K562 (cell line): Measurements from ENCODE around the gene NCAM2. TPM values are rescaled to one million over a fixed set of nuclear protein-coding genes. Genes with fewer than 3 reads are reported as not detected.

Source experiments
- ATAC-seq: fragments of 200-7000 bp; cut with Tn5 transposase; 3 replicates; pipeline ENCODE4 v1.9.1; 2020; ENCODE audit warnings: moderate library complexity
- BruUV-seq: library from RNA; stranded (reverse); fragments of 400-500 nt; replicated peaks from 2 replicates; lab custom pipeline; 2021; lab: Mats Ljungman, UMichigan
- CTCF ChIA-PET: fragments of 300-600 bp; formaldehyde crosslinking; extraction: SDS; loops from one replicate; lab custom pipeline; 2021; ENCODE audit warnings: low intra/inter-chr PET ratio; lab: Yijun Ruan, JAX
- POLR2A ChIA-PET: fragments of 300-600, 350-650 bp; sonication (Branson Sonifier 250); formaldehyde crosslinking; extraction: SDS; loops from one replicate; lab custom pipeline; 2021; ENCODE audit warnings: antibody characterized with exemption, inconsistent platforms; lab: Yijun Ruan, JAX
- DNase-seq, 4 experiments: peaks; one replicate each; pipeline versions ENCODE4 v3.0.0 to v3.0.0-alpha.2; 2011 to 2018; ENCODE audit warnings: low spot score in 3 of 4, mixed read lengths in 3 of 4; ENCODE audit errors: extremely low read depth in 1 of 4
- FAIRE-seq: peaks from 2 replicates; lab custom pipeline; 2011; peaks lifted over from hg19 to GRCh38; lab: Jason Lieb, UNC
- H2AFZ ChIP-seq: 2 replicates; pipeline ENCODE4 v1.6.0; 2011; ENCODE audit warnings: low read depth, low read length, control low read depth, inconsistent platforms
- H3K27ac ChIP-seq: fragments of 200-600 bp; 3 replicates; pipeline ENCODE4 v1.8.0; 2011; ENCODE audit warnings: low read depth, mild to moderate bottlenecking, control low read depth, inconsistent platforms, low read length, moderate library complexity, mixed read lengths; ENCODE audit errors: extremely low read depth
- H3K27me3 ChIP-seq, 2 experiments: fragments of 300-600 bp in 1 of 2; 2 replicates in 1 of 2; 3 replicates in 1 of 2; pipeline versions ENCODE4 v1.6.0 to v1.8.0; 2011; ENCODE audit warnings: inconsistent platforms in 2 of 2, low read length in 2 of 2, mild to moderate bottlenecking in 1 of 2, mixed read lengths in 1 of 2, moderate library complexity in 1 of 2; ENCODE audit not compliant: control insufficient read depth in 2 of 2, insufficient read depth in 2 of 2
- H3K36me3 ChIP-seq: fragments of 300-600 bp; 3 replicates; pipeline ENCODE4 v1.8.0; 2011; ENCODE audit warnings: mild to moderate bottlenecking, low read length, inconsistent platforms; ENCODE audit not compliant: control insufficient read depth, insufficient read depth
- H3K4me1 ChIP-seq, 2 experiments: fragments of 200-600 bp in 1 of 2; replicated peaks in 1 of 2; 2 replicates in 1 of 2; 3 replicates in 1 of 2; pipeline versions ENCODE4 v1.5.1 to v1.8.0; 2011; ENCODE audit warnings: inconsistent platforms in 2 of 2, low read length in 2 of 2, mild to moderate bottlenecking in 1 of 2, mixed read lengths in 1 of 2, moderate library complexity in 1 of 2; ENCODE audit not compliant: control insufficient read depth in 2 of 2, insufficient read depth in 2 of 2
- H3K4me2 ChIP-seq: 2 replicates; pipeline ENCODE4 v1.6.1; 2011; ENCODE audit warnings: low read length, control low read depth, inconsistent platforms, mixed read lengths; ENCODE audit not compliant: insufficient read depth
- H3K4me3 ChIP-seq: fragments of 200-600 bp; sonication (generic), shearing (Covaris generic); 2 replicates; pipeline ENCODE4 v1.5.1; 2016; ENCODE audit warnings: control low read depth, inconsistent platforms
- H3K79me2 ChIP-seq: fragments of 200-600 bp; 3 replicates; pipeline ENCODE4 v1.8.0; 2011; ENCODE audit warnings: low read length, inconsistent platforms; ENCODE audit not compliant: control insufficient read depth, insufficient read depth
- H3K9ac ChIP-seq, 2 experiments: 2 replicates each; pipeline versions ENCODE4 v1.6.0 to v1.6.1; 2011; ENCODE audit warnings: low read depth in 2 of 2, low read length in 2 of 2, control low read depth in 1 of 2, inconsistent platforms in 1 of 2, mild to moderate bottlenecking in 1 of 2, mixed read lengths in 1 of 2; ENCODE audit not compliant: insufficient read depth in 1 of 2
- H3K9me1 ChIP-seq: one replicate; pipeline ENCODE4 v1.6.0; 2011; ENCODE audit warnings: inconsistent platforms, mild to moderate bottlenecking, low read length, moderate library complexity; ENCODE audit not compliant: control insufficient read depth, insufficient read depth
- H3K9me3 ChIP-seq: replicated peaks from 2 replicates; pipeline ENCODE4 v1.5.1; 2011; ENCODE audit warnings: low read depth, low read length, inconsistent platforms; ENCODE audit not compliant: control insufficient read depth, insufficient read depth
- H4K20me1 ChIP-seq: replicated peaks from 2 replicates; pipeline ENCODE4 v1.6.1; 2011; ENCODE audit warnings: low read length, inconsistent platforms, mixed read lengths; ENCODE audit not compliant: control insufficient read depth, insufficient read depth
- ATF2 ChIP-seq: sonication (generic); formaldehyde crosslinking; IDR thresholded peaks from 2 replicates; pipeline ENCODE4 v1.8.1; 2022; ENCODE audit warnings: missing genetic modification reagents
- ATF3 ChIP-seq, 2 experiments: fragments of 450-650 bp in 1 of 2; sonication (generic) in 1 of 2; formaldehyde crosslinking in 1 of 2; IDR thresholded peaks in 1 of 2; conservative IDR thresholded peaks in 1 of 2; 2 replicates each; pipeline versions ENCODE4 v1.6.1 to v1.8.1; 2016 to 2023; ENCODE audit warnings: mild to moderate bottlenecking in 2 of 2, moderate library complexity in 2 of 2, inconsistent platforms in 1 of 2, missing genetic modification reagents in 1 of 2
- CHD1 ChIP-seq: fragments of 200-600 bp; sonication (generic); IDR thresholded peaks from one replicate; pipeline ENCODE4 v1.6.1; 2012; ENCODE audit warnings: mild to moderate bottlenecking, moderate library complexity, low read length, inconsistent platforms
- EP400 ChIP-seq: fragments of 450-650 bp; IDR thresholded peaks from 2 replicates; pipeline ENCODE4 v1.6.1; 2017; ENCODE audit warnings: antibody characterized with exemption, mild to moderate bottlenecking, moderate library complexity
- ILF3 ChIP-seq: fragments of 450-650 bp; IDR thresholded peaks from 2 replicates; pipeline ENCODE4 v1.6.1; 2018; ENCODE audit warnings: antibody characterized with exemption, mild to moderate bottlenecking, moderate library complexity, borderline replicate concordance
- MNT ChIP-seq, 2 experiments: fragments of 450-650 bp; conservative IDR thresholded peaks; 2 replicates each; pipeline ENCODE4 v1.6.1; 2017; ENCODE audit warnings: mild to moderate bottlenecking in 2 of 2, moderate library complexity in 2 of 2
- MYC ChIP-seq, 2 experiments: fragments of 250-450 bp in 1 of 2; sonication (Bioruptor Pico) in 1 of 2; IDR thresholded peaks; 2 replicates each; pipeline versions ENCODE4 v1.5.1 to v1.6.1; 2012 to 2021; ENCODE audit warnings: low read depth in 2 of 2, borderline replicate concordance in 1 of 2, improper control_type of control experiment in 1 of 2, low read length in 1 of 2, mild to moderate bottlenecking in 1 of 2, moderate library complexity in 1 of 2
- NR4A1 ChIP-seq, 2 experiments: fragments of 250-450 bp in 1 of 2; fragments of 450-650 bp in 1 of 2; sonication (Bioruptor Pico) in 1 of 2; IDR thresholded peaks; 2 replicates each; pipeline versions ENCODE4 v1.4.0 to v1.6.1; 2016 to 2020; ENCODE audit warnings: mild to moderate bottlenecking in 2 of 2, missing compliant biosample characterization in 1 of 2, missing genetic modification characterization in 1 of 2, moderate library complexity in 1 of 2
- POLR2A ChIP-seq: fragments of 450-650 bp; conservative IDR thresholded peaks from 2 replicates; pipeline ENCODE4 v1.6.1; 2016
- RBBP5 ChIP-seq: fragments of 200-600 bp; sonication (generic); IDR thresholded peaks from 2 replicates; pipeline ENCODE4 v1.6.1; 2012; ENCODE audit warnings: borderline replicate concordance, mild to moderate bottlenecking, low read length, control low read depth, inconsistent platforms; ENCODE audit not compliant: insufficient read depth, poor library complexity, severe bottlenecking
- SMAD2 ChIP-seq: fragments of 150-350 bp; IDR thresholded peaks from 2 replicates; pipeline ENCODE4 v1.6.1; 2014; ENCODE audit warnings: low read depth, mild to moderate bottlenecking, low read length
- USF1 ChIP-seq: sonication (generic); formaldehyde crosslinking; IDR thresholded peaks from 2 replicates; pipeline ENCODE4 v1.9.0; 2022; ENCODE audit warnings: mild to moderate bottlenecking, missing genetic modification reagents
- ZNF395 ChIP-seq: fragments of 200-800 bp; sonication (Bioruptor generic); IDR thresholded peaks from 2 replicates; pipeline ENCODE4 v1.6.1; 2017; ENCODE audit warnings: missing genetic modification characterization, missing compliant biosample characterization
- in situ Hi-C: fragments of 300-500 bp; cut with MboI; formaldehyde crosslinking; loops from 4 replicates; pipeline ENCODE4 v1.15.0; 2018; ENCODE audit warnings: inconsistent platforms, mixed read lengths
- intact Hi-C: fragments of 100-400 bp; cut with micrococcal nuclease; formaldehyde crosslinking; loops from 2 replicates; pipeline ENCODE4 v1.14.2; 2022
- polyA plus RNA-seq, 8 experiments: library from polyadenylated mRNA; depleted of rRNA in 4 of 8; stranded (reverse) in 5 of 8; unstranded in 3 of 8; fragments of >200 nt; fragmentation: Nextera tagmentation in 2 of 8; fragmentation: Illumina TruSeq in 1 of 8; extraction: Ambion mirVana in 2 of 8; extraction: Trizol in 1 of 8; gene quantifications; 2 replicates each; pipeline versions ENCODE4 v1.2.1 to v1.2.3, GENCODE V29; 2011 to 2014; ENCODE audit warnings: inconsistent platforms in 1 of 8, missing spikeins in 1 of 8
- total RNA-seq, 7 experiments: library from RNA; depleted of rRNA in 6 of 7; stranded (reverse); fragments of >200 nt in 6 of 7; fragmentation: Illumina TruSeq in 2 of 7; extraction: Trizol in 2 of 7; gene quantifications; 2 replicates each; pipeline versions ENCODE4 v1.2.1 to v1.2.3, GENCODE V29; 2011 to 2021; ENCODE audit warnings: low replicate concordance in 1 of 7

NCAM2 gene
- total and polyA plus RNA-seq, 9 of the 15 experiments (the other 6 are each of a cell fraction or from before 2014, with no cell fraction given): 14.0 to 58.2 (median 27.8) TPM

- peak; percentile 35 for TF ChIP-seq ATF3 (IDR thresholded peaks at IDR 0.05)
- TF ChIP-seq ATF3 (CRISPR knock-in tag; conservative IDR thresholded peaks at IDR 0.05): no peak
- no peak for TF ChIP-seq ATF2
Observed at GRCh38 chr21:21147374-21147745, 149.2 kb downstream of the NCAM2 start (continued).

GRCh38 chr21:21148009-21148408 is 149.8 kb downstream of the NCAM2 start:
- H3K9me3 ChIP-seq: peaks cover 6% of the 10 kb centered on the region; the same call in 1 of the 2 replicates
- POLR2A ChIA-PET: interaction anchor here (1.2 to 1.5 kb wide), 2 partner anchors 9 to 11 kb away, joined by 3 to 4 read pairs; no protein-coding TSS in a partner anchor
- peaks cover 10% of the 10 kb centered on the region for H3K36me3 ChIP-seq
- peaks cover 100% of the 10 kb centered on the region for H3K79me2 ChIP-seq
- peak overlapping the region; percentile 46 for H3K4me3 ChIP-seq
- intact Hi-C loops: no loop called here
- peak overlapping the region; percentile 87 for H3K27ac ChIP-seq
- no peaks in the 10 kb centered on the region for H3K9me1 ChIP-seq
- CTCF ChIA-PET: no interaction called here
- FAIRE-seq: no peak
- no peaks in the 10 kb centered on the region; a peak in 1 of 5 replicates for H3K4me1 ChIP-seq
- H2AFZ ChIP-seq: no peak overlapping the region; the same call in 1 of the 2 replicates
- peak overlapping the region; percentile 94 for H3K4me2 ChIP-seq
- H4K20me1 ChIP-seq: no peaks in the 10 kb centered on the region
- H3K9ac ChIP-seq: peak overlapping the region; percentile 85 to 90; a peak in 3 of 4 replicates
- in situ Hi-C loops: no loop called here
- ATAC-seq: peak; percentile 10
- DNase-seq: peak in 1 of 4 experiments; percentile 48
- no TSS peak for BruUV-seq
- H3K27me3 ChIP-seq: no peaks in the 10 kb centered on the region
- no peak for TF ChIP-seq USF1 (CRISPR knock-in tag)
- peak; percentile 21 for TF ChIP-seq CHD1
- TF ChIP-seq EP400: peak; percentile 36; the same call in 1 of the 2 replicates
- TF ChIP-seq SMAD2: no peak
- TF ChIP-seq ZNF395 (CRISPR knock-in tag): no peak
- peak; percentile 47; the same call in 1 of the 2 replicates for TF ChIP-seq POLR2A
- no peak for TF ChIP-seq RBBP5
- no peak for TF ChIP-seq ILF3
- TF ChIP-seq NR4A1 (CRISPR knock-in tag; IDR thresholded peaks at IDR 0.05): no peak
- TF ChIP-seq NR4A1 (tag; IDR thresholded peaks at IDR 0.05): no peak
- peak; percentile 17 to 25; a peak in 1 of 4 replicates for TF ChIP-seq MNT (conservative IDR thresholded peaks at IDR 0.05)
- TF ChIP-seq MYC (IDR thresholded peaks at IDR 0.05; ENCODE audit: low read depth, low read length): peak; percentile 44; the same call in 1 of the 2 replicates
- no peak for TF ChIP-seq MYC (CRISPR knock-in tag; IDR thresholded peaks at IDR 0.05; ENCODE audit: borderline replicate concordance, low read depth)
